LNCaP clone FGC (cell line): ENCODE data around the gene CBR1.
A peak's percentile ranks its signal among the peaks of the same experiment; 100 is the strongest.

ENCODE experiments used
- DNase-seq: peaks from one replicate; pipeline ENCODE4 v3.0.0-alpha.2; 2011; ENCODE audit warnings: low read depth
- H3K4me3 ChIP-seq: 2 replicates; pipeline ENCODE4 v1.5.1; 2011; ENCODE audit warnings: mild to moderate bottlenecking, low read depth, low read length, control low read depth
- TF ChIP-seq, protein P1 (sequence below): IDR thresholded peaks from 2 replicates; pipeline ENCODE4 v1.5.1; 2012; ENCODE audit warnings: mild to moderate bottlenecking; ENCODE audit not compliant: control insufficient read depth, insufficient read depth; ENCODE audit errors: extremely low read depth

Gene CBR1

DNA sequence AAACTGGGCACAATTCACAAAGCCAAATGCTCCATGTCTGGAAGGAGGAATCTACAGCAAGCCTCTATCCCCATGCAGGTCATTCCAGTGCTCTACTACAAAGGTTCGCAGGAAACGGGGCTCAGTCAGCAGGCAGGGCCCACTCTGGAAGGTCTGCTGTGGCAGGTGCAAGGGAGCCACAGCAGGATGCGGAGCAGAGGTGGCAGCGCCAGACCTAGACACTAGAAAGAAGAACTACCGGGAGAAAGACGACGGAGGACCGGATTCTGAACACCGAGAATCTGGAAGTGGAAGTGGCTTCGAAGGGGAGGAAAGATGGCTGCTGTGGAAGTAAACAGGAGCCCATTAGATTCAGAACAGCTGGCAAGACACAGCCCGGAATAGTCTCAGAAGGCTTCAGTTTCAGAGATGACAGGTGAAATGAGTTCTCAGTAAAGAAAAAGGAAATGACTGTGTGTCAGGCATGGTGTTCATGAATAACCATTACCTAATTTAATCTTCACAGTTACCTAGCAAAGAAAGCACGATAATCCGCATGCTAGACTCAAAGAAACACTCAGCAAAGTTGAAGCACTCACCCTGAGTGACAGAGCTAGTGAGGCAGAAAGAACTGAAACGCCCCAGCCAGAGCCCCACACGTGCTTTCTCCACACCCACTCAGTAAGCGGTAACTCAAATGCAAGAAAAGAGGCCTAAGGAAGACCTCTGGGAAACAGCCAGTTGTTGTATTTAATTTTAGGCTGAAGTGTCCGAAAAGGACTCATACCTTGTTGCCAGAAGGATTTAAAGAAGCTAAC lies 30.9 kb upstream of the CBR1 start:
- TF ChIP-seq, protein P1, sequence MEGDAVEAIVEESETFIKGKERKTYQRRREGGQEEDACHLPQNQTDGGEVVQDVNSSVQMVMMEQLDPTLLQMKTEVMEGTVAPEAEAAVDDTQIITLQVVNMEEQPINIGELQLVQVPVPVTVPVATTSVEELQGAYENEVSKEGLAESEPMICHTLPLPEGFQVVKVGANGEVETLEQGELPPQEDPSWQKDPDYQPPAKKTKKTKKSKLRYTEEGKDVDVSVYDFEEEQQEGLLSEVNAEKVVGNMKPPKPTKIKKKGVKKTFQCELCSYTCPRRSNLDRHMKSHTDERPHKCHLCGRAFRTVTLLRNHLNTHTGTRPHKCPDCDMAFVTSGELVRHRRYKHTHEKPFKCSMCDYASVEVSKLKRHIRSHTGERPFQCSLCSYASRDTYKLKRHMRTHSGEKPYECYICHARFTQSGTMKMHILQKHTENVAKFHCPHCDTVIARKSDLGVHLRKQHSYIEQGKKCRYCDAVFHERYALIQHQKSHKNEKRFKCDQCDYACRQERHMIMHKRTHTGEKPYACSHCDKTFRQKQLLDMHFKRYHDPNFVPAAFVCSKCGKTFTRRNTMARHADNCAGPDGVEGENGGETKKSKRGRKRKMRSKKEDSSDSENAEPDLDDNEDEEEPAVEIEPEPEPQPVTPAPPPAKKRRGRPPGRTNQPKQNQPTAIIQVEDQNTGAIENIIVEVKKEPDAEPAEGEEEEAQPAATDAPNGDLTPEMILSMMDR: no peak
- DNase-seq: no peak

DNA sequence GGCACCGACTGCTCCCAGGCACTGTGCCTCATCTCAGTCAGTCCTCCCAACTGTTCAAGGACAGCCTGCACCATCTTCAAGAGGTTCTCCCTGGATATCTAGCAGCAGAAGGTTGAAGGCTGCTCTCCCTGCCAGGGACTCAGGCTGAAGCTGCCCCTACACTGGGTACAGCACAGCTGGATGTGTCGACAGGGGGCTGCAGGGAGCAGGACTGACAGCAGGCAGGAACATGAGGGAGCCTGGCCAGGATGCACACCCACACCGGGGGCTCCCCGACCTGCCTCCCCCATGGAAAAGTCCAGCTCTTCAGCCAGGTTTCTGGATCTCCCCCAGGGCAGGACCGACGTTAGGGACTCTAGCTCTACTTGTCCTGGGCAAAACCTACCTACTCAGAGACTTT lies 30.0 kb upstream of the CBR1 start:
- no peak overlapping the region for H3K4me3 ChIP-seq
- TF ChIP-seq, protein P1: no peak
- DNase-seq: no peak

More for the DNA sequence above, 30.9 kb upstream of the CBR1 start:
- no peak overlapping the region for H3K4me3 ChIP-seq

DNA sequence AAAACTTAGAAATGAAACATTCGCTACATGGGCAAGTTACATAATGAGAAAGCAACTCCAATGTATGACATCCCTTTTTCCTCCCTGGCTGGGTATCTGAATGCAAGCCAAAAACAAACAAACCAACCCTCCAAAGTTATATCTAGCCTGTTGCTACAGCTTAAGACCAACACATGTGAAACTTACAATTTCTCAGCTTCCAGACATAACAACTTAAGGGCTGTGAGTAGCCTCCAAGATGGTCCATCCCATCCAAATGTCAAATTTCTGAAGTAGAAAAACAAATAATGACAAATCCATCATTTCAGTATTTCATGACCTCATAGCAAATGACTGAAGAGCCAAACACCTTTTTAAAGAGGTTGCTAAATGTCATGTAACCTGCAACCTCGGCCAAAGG lies 29.4 kb upstream of the CBR1 start:
- no peak for DNase-seq
- no peak overlapping the region for H3K4me3 ChIP-seq
- TF ChIP-seq, protein P1: no peak

DNA sequence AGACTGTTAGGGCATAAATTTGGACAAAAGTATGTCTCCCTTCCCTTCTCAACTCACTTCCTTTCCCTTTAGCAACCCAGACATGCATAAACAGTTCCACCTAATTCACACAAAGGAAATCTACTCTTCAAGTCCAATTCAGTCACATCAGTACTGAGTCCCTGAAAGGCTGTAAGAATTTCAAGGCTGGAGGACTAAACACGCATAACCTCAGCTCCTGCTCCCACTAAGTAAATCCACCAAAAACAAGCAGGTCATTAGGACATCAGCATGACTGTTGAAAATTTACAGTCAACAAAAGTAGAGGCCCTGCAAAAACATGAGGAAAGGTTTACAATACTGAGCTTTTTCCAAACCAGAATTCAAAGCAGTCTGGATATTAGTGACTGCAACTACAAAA lies 27.9 kb upstream of the CBR1 start:
- DNase-seq: no peak
- no peak overlapping the region for H3K4me3 ChIP-seq
- TF ChIP-seq, protein P1: no peak

DNA sequence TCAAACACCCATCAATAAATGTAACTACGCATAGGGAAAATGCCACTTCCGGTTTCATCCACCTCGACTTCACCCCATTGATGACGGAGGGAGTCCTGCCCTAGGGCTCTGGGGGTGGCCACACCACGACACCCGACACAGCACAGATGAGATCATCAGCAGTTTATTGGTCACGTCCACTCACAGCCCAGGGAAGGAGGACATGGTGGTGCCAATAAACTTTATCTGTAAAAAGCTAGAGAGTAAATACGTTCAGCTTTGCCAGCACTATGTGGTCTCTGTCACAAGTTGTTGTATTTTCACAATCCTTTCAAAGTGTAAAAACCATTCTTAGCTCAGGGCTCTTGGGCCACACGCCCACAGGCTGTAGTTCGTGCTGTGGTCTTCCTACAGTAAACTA lies 25.8 kb upstream of the CBR1 start:
- no peak overlapping the region for H3K4me3 ChIP-seq
- TF ChIP-seq, protein P1: no peak
- peak; percentile 82 for DNase-seq

DNA sequence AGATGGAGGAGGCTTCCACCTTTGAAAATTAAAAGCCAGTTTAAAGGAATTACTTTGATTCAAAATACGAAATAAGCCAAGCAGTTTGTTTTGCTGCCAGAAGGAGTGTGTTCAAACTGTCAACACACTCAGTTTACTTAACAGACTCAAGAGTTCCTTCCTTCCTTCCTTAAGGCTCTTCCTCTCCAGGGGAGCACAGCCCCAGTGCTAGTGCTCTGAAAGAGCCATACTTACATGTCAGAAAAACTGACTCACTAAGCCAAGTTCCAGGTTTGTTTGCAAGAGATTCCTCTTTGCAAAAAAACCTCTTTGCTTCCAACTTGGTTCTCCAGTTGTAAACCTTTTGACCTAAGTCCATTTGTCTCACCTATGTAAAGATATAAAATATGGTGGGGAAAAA lies 23.8 kb upstream of the CBR1 start:
- DNase-seq: no peak
- H3K4me3 ChIP-seq: no peak overlapping the region
- TF ChIP-seq, protein P1: no peak

DNA sequence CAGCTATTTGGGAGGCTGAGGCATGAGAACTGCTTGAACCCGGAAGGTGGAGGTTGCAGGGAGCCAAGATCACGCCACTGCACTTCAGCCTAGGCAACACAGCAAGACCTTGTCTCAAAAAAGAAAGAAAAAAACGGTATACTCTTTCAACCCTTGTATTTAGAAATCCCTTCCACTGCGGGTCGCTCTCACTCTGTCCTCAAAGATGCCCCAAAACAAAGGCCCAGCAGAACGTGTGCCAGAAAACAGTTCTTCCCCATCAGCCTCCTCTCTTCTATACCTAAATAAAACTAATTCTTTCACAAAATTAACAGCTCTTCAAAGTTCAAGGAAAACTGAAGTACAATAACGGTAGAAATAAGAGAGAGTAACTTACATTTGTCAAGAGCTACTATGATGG lies 22.7 kb upstream of the CBR1 start:
- H3K4me3 ChIP-seq: no peak overlapping the region
- DNase-seq: no peak
- TF ChIP-seq, protein P1: no peak
